Hepatocyte (in vitro differentiated cells): ENCODE measurements around the gene NXPE3. TPM values are rescaled to one million over a fixed set of nuclear protein-coding genes. Genes with fewer than 3 reads are reported as not detected.

Experiments used
- DNase-seq: peaks from one replicate; pipeline ENCODE4 v3.0.0-alpha.2; 2016; ENCODE audit warnings: low spot score
- H2AFZ ChIP-seq: fragments of 200-600 bp; sonication (generic); 2 replicates; pipeline ENCODE4 v1.6.0; 2016; ENCODE audit warnings: antibody characterized with exemption, mild to moderate bottlenecking
- H3K27ac ChIP-seq: fragments of 200-600 bp; sonication (generic); 2 replicates; pipeline ENCODE4 v1.5.1; 2016; ENCODE audit warnings: mild to moderate bottlenecking
- H3K27me3 ChIP-seq: fragments of 200-600 bp; sonication (generic); 2 replicates; pipeline ENCODE4 v1.6.1; 2016
- H3K36me3 ChIP-seq: fragments of 200-600 bp; sonication (generic); replicated peaks from 2 replicates; pipeline ENCODE4 v1.5.1; 2016; ENCODE audit warnings: low read depth; ENCODE audit not compliant: insufficient read depth
- H3K4me1 ChIP-seq: fragments of 200-600 bp; sonication (generic); 2 replicates; pipeline ENCODE4 v1.5.1; 2016; ENCODE audit warnings: mild to moderate bottlenecking, moderate library complexity; ENCODE audit not compliant: insufficient read depth
- H3K4me2 ChIP-seq: fragments of 200-600 bp; sonication (generic); 2 replicates; pipeline ENCODE4 v1.6.0; 2016
- H3K4me3 ChIP-seq: fragments of 200-600 bp; sonication (generic); 2 replicates; pipeline ENCODE4 v1.5.1; 2016; ENCODE audit warnings: mild to moderate bottlenecking
- H3K79me2 ChIP-seq: fragments of 200-600 bp; sonication (generic); 2 replicates; pipeline ENCODE4 v1.6.0; 2017; ENCODE audit warnings: mild to moderate bottlenecking
- H3K9me2 ChIP-seq: fragments of 200-600 bp; sonication (generic); replicated peaks from 2 replicates; pipeline ENCODE4 v1.6.0; 2017; ENCODE audit warnings: mild to moderate bottlenecking; ENCODE audit not compliant: insufficient read depth
- H3K9me3 ChIP-seq: fragments of 200-600 bp; sonication (generic); 2 replicates; pipeline ENCODE4 v1.5.1; 2016; ENCODE audit warnings: low read depth, mild to moderate bottlenecking
- H4K20me1 ChIP-seq: fragments of 200-600 bp; sonication (generic); 2 replicates; pipeline ENCODE4 v1.6.0; 2016; ENCODE audit warnings: mild to moderate bottlenecking; ENCODE audit not compliant: insufficient read depth, poor library complexity, severe bottlenecking
- CTCF ChIP-seq: fragments of 200-600 bp; sonication (generic); IDR thresholded peaks from 2 replicates; pipeline ENCODE4 v1.5.1; 2016; ENCODE audit warnings: antibody characterized with exemption, mild to moderate bottlenecking; ENCODE audit not compliant: poor library complexity
- EZH2 ChIP-seq: fragments of 200-600 bp; sonication (generic); IDR thresholded peaks from 2 replicates; pipeline ENCODE4 v1.6.1; 2016; ENCODE audit warnings: antibody characterized with exemption, mild to moderate bottlenecking, borderline replicate concordance
- EZH2phosphoT487 ChIP-seq: fragments of 200-600 bp; sonication (generic); IDR thresholded peaks from one replicate; pipeline ENCODE4 v1.6.1; 2018; ENCODE audit warnings: antibody characterized with exemption, mild to moderate bottlenecking, low read depth, moderate library complexity; ENCODE audit not compliant: unreplicated experiment, severe bottlenecking
- WGBS: methylation state at CpG from one replicate; pipeline ENCODE4 v1.1.6; 2016; ENCODE audit warnings: low lambda C conversion rate; ENCODE audit errors: missing lambda C conversion rate; 5-methylcytosine and 5-hydroxymethylcytosine counted together
- polyA plus RNA-seq: library from polyadenylated mRNA; unstranded; fragments of >200 nt; fragmentation: Nextera tagmentation; extraction: Ambion mirVana; gene quantifications from 2 replicates; pipeline ENCODE4 v1.2.1, GENCODE V29; 2016
- total RNA-seq: library from RNA; depleted of rRNA; stranded (reverse); fragments of >200 nt; gene quantifications from 2 replicates; pipeline ENCODE4 v1.2.3, GENCODE V29; 2014

Gene NXPE3
- total and polyA plus RNA-seq, 2 experiments from 2014 or later, result 5.9 TPM

DNA sequence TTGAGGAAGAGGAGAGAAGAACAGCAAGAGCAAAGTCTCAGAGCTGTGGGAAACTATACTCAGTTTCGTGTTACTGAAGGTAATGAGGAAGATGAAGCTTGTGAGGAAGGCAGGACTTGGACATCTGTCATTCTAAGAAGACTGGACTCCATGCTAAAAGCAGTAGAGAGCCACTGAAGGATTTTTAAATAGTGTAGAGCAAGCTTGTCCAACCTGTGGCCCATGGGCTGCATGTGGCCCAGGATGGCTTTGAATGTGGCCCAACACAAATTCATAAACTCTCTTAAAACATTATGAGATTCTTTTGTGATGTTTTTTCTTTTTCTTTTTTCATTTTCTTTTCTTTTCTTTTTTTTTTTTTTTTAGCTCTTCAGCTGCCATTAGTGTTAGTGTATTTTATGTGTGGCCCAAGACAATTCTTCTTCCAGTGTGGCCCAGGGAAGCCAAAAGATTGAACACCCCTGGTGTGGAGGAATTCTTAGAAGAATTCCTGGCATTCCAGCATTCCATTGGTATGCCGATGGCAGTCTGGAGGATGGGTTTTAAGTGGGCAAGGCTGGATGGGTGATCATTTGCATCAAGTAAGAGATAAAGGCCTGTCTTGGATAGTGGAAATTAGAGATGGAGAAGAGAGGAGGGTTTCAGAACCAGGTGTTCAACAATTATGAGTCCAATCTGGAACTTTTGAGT, 63.4 kb downstream of the NXPE3 start:
- H3K4me2 ChIP-seq, result no peak overlapping the region
- H3K36me3 ChIP-seq, result no peaks in the 10 kb centered on the region
- no peak overlapping the region for H3K27ac ChIP-seq
- no peak for DNase-seq
- H3K4me1 ChIP-seq, result peaks cover 5% of the 10 kb centered on the region
- H3K79me2 ChIP-seq, result peaks cover 9% of the 10 kb centered on the region
- H3K4me3 ChIP-seq, result no peak overlapping the region
- H2AFZ ChIP-seq, result no peak overlapping the region
- H3K9me3 ChIP-seq, result no peaks in the 10 kb centered on the region
- H4K20me1 ChIP-seq, result no peaks in the 10 kb centered on the region
- no peaks in the 10 kb centered on the region for H3K9me2 ChIP-seq
- 55% methylated on average over 2 of the region's 2 CpGs for WGBS
- TF ChIP-seq EZH2phosphoT487 (no peak), CTCF (no peak), EZH2 (no peak)
- no peaks in the 10 kb centered on the region for H3K27me3 ChIP-seq

- no peaks in the 10 kb centered on the region for H3K9me3 ChIP-seq
- no peaks in the 10 kb centered on the region for H3K36me3 ChIP-seq
- H3K4me3 ChIP-seq, result no peak overlapping the region
- peaks cover 9% of the 10 kb centered on the region for H3K79me2 ChIP-seq
- H4K20me1 ChIP-seq, result no peaks in the 10 kb centered on the region
- peaks cover 10% of the 10 kb centered on the region for H3K4me1 ChIP-seq
- H3K27me3 ChIP-seq, result no peaks in the 10 kb centered on the region
- no peak overlapping the region for H3K27ac ChIP-seq
- DNase-seq, result no peak
- no peak overlapping the region for H3K4me2 ChIP-seq
- TF ChIP-seq EZH2 (no peak), EZH2phosphoT487 (no peak), CTCF (no peak)
- no peak overlapping the region for H2AFZ ChIP-seq
- WGBS, result 95% methylated on average over 3 of the region's 3 CpGs
- no peaks in the 10 kb centered on the region for H3K9me2 ChIP-seq
Observed at GRCh38 chr3:101842935-101843330, 63.9 kb downstream of the NXPE3 start.

- peaks cover 12% of the 10 kb centered on the region for H3K4me1 ChIP-seq
- no peak overlapping the region for H3K4me2 ChIP-seq
- TF ChIP-seq EZH2, result no peak
- TF ChIP-seq CTCF, result no peak
- no peak for TF ChIP-seq EZH2phosphoT487
- H2AFZ ChIP-seq, result no peak overlapping the region
- peaks cover 17% of the 10 kb centered on the region for H3K79me2 ChIP-seq
- WGBS, result 74% methylated on average over 2 of the region's 2 CpGs
- no peaks in the 10 kb centered on the region for H3K36me3 ChIP-seq
- peak overlapping the region; percentile 94 for H3K27ac ChIP-seq
- H4K20me1 ChIP-seq, result peaks cover 5% of the 10 kb centered on the region
- H3K9me3 ChIP-seq, result no peaks in the 10 kb centered on the region
- no peak for DNase-seq
- no peaks in the 10 kb centered on the region for H3K9me2 ChIP-seq
- no peaks in the 10 kb centered on the region for H3K27me3 ChIP-seq
- no peak overlapping the region for H3K4me3 ChIP-seq
Observed at GRCh38 chr3:101845425-101845824, 66.4 kb downstream of the NXPE3 start.

GRCh38 chr3:101846709-101847108, 67.7 kb downstream of the NXPE3 start:
- Histone ChIP-seq H4K20me1 (peaks cover 18% of the 10 kb centered on the region), H3K27me3 (no peaks in the 10 kb centered on the region), H3K4me1 (peaks cover 12% of the 10 kb centered on the region), H3K4me2 (no peak overlapping the region), H2AFZ (no peak overlapping the region), H3K9me3 (no peaks in the 10 kb centered on the region), H3K36me3 (no peaks in the 10 kb centered on the region), H3K9me2 (no peaks in the 10 kb centered on the region), H3K79me2 (peaks cover 30% of the 10 kb centered on the region), H3K4me3 (no peak overlapping the region), H3K27ac (peak overlapping the region; percentile 94)
- no peak for DNase-seq
- TF ChIP-seq EZH2 (no peak), CTCF (no peak), EZH2phosphoT487 (no peak)
- 92% methylated on average over 2 of the region's 2 CpGs for WGBS
